GM18499 (cell line): ENCODE results near the gene SLC9A4.
A peak's percentile ranks its signal among the peaks of the same experiment; 100 is the strongest.

Experiments used
- ATAC-seq: cut with Tn5 transposase; IDR thresholded peaks from one replicate; pipeline ENCODE4 v1.9.1; 2021; ENCODE audit warnings: moderate number of reproducible peaks; ENCODE audit not compliant: insufficient read depth, unreplicated experiment

SLC9A4 gene, protein sequence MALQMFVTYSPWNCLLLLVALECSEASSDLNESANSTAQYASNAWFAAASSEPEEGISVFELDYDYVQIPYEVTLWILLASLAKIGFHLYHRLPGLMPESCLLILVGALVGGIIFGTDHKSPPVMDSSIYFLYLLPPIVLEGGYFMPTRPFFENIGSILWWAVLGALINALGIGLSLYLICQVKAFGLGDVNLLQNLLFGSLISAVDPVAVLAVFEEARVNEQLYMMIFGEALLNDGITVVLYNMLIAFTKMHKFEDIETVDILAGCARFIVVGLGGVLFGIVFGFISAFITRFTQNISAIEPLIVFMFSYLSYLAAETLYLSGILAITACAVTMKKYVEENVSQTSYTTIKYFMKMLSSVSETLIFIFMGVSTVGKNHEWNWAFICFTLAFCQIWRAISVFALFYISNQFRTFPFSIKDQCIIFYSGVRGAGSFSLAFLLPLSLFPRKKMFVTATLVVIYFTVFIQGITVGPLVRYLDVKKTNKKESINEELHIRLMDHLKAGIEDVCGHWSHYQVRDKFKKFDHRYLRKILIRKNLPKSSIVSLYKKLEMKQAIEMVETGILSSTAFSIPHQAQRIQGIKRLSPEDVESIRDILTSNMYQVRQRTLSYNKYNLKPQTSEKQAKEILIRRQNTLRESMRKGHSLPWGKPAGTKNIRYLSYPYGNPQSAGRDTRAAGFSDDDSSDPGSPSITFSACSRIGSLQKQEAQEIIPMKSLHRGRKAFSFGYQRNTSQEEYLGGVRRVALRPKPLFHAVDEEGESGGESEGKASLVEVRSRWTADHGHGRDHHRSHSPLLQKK

DNA sequence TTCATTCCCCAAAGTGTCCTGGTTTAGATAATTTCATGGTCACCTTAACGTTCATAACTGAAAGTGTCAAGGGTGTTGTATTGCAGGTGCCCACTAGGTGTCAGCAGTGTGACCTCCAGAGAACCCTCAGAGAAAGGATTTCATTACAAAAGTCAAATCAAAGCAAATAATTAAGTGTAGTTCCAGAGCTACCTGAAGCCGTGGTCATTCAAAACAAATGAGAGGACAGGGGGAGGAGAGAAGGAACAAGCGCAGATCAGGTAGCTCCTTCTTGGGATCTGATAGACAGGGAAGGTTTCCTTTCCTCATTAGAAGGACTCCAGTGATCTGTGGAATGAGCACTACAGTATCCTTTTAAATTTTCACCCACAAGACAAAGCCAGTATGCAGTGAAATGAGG lies at the start of gene SLC9A4:
TSS of gene SLC9A4 (plus strand) at position 207 of the 400 bp plus-strand sequence. CDS start 534 bp downstream, outside the sequence.
- ATAC-seq: no peak

DNA sequence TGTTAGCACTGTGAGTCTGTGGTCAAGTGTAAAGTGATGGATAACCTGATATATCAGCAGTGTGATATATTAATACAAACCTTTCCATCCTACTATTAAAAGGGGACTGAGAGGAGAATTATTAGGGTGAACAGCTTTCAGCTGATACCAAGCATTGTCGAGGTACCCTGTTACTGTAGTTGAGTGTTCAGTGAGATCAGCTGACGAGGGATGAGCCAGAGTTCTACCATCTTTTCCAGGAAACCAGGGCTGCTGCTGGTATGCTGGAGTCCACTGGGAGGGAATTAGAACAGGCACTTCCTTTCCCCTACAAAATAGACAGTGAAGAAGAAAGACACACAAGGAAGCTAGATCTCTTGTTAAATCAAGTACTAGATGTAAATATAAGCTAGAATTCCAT lies 49.7 kb upstream of the SLC9A4 start:
- ATAC-seq: no peak

DNA sequence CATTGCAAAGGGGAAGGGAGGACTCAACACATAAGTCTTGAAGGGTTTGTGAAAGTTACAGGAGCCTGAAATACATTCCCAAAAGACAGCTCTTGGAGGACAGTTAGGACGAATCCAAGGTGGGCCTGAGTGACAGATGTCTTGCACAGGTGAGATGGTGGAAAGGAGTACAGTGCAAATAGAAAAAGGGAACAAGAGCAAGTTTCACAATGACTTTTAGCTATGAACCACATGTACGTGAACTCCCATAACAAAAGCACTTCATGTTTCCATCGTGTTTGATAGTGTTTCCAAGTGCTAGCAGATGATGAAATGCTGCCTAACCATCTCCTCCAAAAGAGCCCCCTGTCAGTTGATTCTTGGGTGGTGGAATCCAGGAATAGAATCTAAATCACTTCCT lies 48.3 kb upstream of the SLC9A4 start:
- peak; percentile 96 for ATAC-seq

DNA sequence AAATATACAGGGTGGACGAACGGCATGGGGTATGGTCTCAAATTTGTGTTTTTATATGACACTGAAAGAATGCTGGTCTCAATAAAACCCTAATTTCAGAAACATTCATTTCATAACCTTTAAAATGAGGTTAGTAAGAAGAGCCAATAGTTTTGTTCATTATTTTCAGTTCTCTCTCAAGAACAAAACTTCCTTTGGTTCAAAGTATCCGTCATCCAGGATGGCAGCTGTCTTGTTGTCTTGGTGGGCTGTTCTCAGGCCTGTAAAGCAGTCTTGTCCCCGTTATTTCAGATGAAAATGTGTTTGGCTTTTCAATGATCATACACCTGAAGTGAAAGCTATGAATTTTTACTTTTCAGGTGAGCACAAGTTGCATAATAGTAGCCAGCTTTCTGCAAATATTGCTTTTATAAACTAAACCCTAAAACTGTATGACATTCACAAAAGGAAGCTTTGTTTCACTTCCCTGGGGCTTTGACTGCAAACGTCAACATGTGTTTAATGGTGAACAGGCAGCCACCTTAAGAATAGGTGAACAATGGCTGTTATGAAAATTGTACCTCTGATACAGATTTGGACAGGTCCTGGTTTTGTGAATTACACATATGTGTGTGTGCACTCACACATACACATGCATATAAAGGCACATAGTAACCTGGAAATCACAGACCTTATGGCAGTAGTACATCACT lies 47.4 kb upstream of the SLC9A4 start:
- ATAC-seq: no peak

DNA sequence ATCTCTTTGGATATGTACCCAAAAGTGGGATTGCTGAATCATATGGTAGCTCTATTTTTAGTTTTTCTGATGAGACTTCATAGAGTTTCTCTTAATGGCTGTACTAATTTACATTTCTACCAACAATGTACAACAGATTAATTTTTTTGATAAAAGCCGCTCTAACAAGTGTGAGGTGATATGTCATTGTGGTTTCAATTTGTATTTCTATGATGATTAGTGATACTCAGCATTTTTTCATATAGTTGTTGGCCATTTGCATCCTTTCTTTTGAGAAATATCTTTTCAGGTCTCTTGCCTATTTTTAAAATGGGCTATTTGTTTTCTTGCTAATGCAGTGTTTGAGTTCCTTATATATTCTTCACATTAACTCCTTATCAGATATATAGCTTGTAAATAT lies 45.8 kb upstream of the SLC9A4 start:
- no peak for ATAC-seq

DNA sequence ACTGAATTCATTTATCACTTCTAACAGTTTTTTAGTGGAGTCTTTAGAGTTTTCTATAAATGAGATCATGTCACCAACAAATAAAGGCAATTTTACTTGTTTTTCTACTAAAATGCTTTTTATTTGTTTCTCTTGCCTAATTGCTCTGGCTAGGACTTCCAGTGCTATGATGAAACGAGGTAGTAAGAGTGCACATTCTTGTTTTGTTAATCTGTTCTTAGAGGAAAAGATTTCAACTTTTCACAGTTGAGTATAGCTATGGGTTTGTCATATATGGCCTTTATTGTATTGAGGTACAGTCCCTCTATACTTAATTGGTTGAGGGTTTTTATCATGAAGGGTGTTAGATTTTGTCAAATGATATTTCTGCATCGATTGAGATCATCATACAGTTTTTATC lies 44.5 kb upstream of the SLC9A4 start:
- ATAC-seq: no peak

DNA sequence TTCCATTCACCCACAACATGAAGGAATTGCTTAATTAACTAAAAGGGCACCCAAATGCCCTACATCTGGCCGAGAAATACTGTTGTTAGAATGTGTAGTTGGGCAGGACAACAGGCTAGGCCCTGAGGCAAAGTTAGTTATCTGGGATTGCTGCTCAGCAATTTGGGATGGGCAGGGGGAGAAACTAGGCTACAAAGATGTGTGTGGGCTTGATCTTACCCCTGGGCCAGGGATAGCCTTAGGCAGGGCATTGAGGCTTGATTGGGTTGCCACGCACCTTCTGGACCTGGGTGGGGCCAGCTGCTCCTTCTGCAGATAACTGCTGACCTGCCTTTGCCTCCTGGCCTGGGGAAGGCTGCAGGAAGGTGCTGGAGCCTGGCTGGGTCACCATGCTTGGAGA lies 40.6 kb upstream of the SLC9A4 start:
- no peak for ATAC-seq

DNA sequence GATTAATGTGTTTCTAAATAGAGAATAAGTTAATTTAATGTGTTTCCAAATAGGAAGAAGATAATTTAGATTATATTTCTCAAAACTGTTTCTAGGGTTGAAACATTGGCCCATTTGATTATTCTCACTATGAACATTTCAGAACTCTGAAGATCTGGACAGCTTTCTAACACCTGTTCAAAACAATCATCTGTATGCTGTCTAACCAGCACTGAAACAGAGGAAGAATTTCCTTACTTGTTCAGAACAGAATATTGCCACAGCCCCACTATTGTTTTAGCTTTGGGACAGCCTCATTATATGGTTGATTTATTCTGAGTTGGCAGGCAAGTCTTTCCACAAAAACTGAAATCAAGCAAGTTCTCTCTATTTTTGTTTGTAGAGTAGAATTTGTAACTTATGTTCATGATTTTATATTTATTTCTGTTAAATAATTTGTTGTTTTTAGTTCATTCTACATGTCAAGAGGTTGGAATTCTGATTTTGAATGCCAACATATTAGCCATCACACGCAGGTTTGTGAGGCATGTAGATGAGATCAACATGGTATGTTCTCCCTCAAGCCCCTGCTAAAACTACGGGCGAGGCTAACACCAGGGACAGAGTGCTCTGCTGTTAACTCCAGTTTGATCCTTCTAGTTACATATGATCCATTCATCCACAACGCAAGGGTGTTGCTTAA lies 38.9 kb upstream of the SLC9A4 start:
- no peak for ATAC-seq

DNA sequence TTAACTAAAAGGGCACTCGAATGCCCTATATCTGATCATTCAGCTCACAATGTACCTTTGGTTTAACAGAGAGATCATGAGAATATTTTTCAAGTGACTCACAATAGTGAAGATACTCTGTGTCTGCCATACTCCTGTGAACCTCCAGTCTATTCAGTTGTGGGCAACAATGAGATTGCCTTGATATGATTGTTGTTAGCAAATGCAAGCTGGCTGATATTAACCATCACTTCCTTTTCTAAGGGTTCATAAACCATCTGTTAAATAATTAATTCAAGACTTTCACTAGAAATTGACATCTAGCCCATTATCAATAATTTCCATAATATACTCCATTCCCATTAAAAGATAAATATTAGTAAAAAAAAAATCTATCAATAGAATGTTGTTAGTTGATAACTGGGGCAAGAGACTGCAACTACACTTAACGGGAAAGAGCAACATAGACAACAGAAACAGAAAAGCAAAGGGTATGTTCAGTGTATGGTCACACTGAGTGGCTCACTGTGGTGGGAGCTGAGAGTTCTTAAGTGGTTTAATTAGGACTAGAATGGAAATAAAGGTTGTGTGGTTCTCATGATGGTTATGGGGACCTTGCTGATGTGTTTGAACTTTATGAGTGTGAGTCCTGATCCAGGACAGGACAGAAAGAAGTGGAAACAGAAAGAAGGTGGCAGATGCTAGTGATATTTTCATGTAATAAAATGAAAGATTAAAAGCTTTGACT lies 38.2 kb upstream of the SLC9A4 start:
- ATAC-seq: no peak

DNA sequence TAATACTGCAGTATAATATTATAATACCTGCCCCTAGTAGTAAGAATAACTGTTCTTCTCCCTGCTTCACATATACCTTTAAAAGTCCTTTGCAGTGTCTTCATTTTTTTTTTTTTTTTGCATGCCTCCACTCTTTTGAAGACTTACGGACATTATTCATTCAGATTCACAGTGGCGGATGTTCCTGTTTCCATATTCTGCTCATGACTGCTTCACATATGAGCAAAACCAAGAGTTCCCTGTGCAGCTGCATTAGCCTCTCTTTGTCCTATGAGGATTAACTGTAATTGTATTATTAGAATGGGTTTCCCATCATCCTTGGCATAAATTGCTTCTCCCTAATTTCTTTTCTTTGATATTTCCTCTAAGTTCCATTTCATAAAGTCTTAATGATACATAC lies 37.3 kb upstream of the SLC9A4 start:
- no peak for ATAC-seq

DNA sequence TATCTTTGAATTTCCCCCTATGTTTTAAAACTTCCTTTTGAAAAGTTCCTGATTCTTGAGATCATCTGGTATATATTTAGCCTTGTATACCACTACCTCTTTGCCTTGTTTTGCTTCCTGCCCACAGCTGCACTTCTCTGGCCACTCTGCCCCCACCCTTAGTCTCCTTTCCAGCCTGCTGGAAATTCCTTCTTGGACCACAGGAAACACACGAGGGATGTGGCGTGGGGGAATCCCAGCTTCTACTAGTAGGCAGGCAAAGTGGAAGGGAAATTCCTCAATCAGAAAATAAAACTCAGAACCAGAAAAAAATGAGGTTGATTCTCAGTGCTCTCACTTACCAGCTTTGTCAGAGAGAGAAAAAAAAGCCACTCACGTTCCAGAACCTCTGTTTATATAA lies 36.7 kb upstream of the SLC9A4 start:
- ATAC-seq: no peak

DNA sequence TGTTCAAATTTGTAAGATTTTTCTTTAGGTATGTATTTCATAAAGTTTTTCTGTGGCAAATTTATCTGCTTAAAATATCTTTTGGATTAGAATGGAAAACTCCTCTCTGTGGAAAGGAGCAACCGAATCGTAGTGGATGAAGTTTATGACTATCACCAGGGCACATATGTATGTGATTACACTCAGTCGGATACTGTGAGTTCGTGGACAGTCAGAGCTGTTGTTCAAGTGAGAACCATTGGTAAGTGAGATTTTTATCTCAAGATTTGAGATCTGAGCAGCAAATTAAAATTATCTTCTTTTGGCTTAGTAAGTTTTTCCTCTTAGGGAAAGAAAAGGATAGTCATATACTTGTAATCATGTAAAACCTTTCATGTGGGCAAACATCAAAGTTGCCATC lies 35.9 kb upstream of the SLC9A4 start:
- ATAC-seq: no peak

DNA sequence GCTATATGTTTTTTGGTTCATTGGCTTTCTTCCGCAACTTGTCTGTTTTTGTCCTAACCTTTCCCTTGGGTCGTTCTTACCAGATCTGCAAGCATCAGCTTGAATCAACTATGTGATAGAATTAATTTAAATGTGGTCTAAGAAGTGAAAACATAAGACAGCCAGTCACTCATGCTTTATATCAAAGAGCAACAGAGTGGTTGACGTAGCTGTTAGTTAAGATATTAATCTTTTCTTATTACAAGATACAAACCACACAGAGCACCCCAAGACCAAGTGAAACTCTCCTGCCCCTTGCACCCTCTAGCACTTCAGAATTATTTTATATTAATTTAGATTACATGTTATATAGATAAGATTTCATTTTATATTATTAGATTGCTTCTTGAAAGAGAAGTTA lies 34.9 kb upstream of the SLC9A4 start:
- no peak for ATAC-seq

DNA sequence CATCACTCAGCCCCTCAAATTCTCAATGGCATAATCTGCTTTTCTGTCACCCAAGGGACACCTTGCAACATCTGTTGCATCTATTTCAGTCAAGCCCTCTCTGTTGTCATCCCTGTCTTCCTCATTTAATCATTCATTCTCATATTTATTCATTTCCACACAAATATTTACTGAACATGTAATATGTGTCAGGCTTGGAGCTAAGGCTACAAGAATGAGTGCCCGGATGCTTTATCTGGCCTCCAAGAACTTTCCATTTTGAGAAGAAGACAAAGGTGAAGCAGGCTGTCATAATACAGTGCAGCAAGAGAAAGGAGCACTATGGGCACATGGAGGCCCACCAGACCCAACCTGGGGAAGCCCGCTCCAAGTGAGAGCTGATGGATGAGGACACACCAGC lies 34.4 kb upstream of the SLC9A4 start:
- no peak for ATAC-seq

DNA sequence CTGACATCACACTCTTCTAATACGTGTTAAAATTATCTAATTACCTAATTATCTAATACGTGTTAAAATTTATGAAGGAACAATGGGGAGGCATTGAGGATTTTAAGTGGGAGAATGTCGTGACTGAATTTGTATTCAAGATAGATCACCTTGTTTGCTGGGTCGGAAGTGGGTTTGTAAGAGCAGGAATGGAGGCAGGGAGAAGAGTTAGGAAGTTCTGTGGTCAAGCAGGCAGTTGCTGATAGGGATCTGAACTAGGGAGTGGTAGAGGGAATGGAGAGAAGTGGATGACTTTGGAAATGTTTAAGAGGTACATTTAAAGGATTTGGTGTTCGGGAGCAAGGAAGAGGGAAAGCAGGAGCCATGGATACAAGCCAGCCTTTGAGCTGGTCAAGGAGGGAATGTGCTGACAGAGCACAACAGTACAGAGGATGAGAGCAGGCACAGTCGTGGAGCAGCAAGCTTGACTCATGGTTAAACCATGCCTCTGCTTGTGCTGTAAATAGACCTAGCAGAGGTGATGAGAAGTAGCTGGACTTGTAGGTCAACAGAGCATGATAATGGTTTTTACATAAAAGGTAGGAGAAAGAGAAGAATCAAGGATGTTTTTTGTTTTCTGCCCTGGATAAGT lies 33.8 kb upstream of the SLC9A4 start:
- no peak for ATAC-seq

DNA sequence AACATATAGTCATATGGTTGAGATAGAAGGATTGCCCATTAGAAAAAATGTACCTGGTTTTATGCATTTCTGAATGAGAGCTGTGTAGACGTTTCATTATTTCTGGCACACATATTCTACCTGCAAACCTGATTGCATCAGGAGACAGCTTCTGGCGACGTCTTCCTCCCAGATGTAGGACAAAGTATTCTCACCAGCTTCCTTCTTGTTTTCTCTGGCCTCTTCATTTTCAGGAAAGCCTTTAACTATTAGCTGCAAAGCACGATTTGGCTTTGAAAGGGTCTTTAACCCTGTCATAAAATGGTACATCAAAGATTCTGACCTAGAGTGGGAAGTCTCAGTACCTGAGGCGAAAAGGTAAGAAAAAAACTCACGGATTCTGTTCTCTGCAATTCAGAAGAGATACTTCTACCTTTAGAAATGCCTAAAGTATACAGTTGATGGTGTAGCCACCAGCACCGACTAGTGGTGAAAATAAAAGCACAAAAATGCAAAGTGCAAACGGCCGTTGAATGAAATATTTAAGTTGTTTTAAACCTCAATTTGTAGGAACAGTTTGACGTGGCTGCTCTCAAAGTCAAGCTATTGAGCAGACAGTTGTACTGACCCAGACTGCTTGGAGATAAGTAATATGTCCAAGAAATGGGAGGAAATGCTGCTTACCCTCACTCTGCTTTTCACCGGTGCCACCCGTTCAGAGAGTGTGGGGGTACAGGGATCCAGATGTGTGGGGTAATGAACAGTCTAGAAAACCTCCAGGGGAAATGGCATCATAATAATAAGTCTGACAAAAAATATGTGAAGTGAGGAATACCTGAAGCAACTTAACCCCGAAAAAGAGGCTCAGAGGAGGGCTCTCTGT lies 29.8 kb upstream of the SLC9A4 start:
- ATAC-seq: no peak

DNA sequence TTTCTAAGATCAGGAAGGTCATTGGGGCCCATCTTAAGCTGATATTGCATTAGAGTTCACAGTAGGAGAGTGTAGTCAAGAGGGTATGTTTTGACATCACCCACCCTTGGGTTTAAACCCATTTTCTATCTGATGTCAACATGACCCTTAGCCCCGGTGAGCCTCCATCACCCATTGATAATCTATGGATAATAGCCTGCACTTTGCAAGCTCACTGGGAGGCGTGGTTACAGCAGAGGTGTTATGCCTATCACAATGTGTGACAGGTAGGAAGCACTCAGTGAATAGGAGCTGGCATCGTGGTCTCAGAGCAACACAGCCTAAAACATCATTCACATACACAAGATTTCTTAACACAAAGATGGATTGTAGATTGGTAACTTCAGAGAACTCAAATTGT lies 28.8 kb upstream of the SLC9A4 start:
- no peak for ATAC-seq

DNA sequence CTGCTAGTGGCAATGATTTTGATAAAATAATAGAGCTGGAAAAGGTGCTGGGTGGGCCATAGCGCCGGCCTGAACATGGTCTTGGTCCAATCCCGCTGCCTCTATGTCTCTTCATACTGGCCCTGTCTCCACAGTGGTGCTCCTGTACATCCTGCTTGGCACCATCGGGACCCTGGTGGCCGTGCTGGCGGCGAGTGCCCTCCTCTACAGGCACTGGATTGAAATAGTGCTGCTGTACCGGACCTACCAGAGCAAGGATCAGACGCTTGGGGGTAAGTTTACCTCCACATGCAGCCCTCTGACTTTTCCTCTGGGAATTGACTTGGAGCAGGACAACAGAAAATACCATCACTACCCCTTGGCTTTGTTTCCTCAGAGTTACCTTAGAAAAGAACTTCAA lies 26.1 kb upstream of the SLC9A4 start:
- ATAC-seq: no peak
